ENCODE results near the gene CREM. TPM values are rescaled to one million over a fixed set of nuclear protein-coding genes. Genes with fewer than 3 reads are reported as not detected.
A peak's percentile ranks its signal among the peaks of the same experiment; 100 is the strongest.

CREM gene
- total RNA-seq, 2 donors from 2014 or later = 10.9 to 24.8 TPM

GRCh38 chr10:35218339-35218955 lies 91.8 kb downstream of the CREM start:
- Histone ChIP-seq H3K27ac (no peak overlapping the region), H3K9ac (ENCODE audit: low read depth in 2 of 2, low read length in 2 of 2) (no peak overlapping the region), H3K9me3 (no peaks in the 10 kb centered on the region), H3K27me3 (no peaks in the 10 kb centered on the region), H3K4me1 (no peaks in the 10 kb centered on the region), H3K4me3 (no peak overlapping the region), H3K36me3 (no peaks in the 10 kb centered on the region)
- intact Hi-C loops (cut with DNase I) = loop anchor here (2.0 to 5.0 kb wide), 2 partner anchors 98 to 226 kb away; no protein-coding TSS in a partner anchor
- peak; percentile 75 for TF ChIP-seq CTCF (IDR thresholded peaks at IDR 0.05)
- DNase-seq = peak; percentile 84

GRCh38 chr10:35219292-35219691 lies 92.6 kb downstream of the CREM start:
- no peaks in the 10 kb centered on the region for H3K36me3 ChIP-seq
- no peaks in the 10 kb centered on the region for H3K27me3 ChIP-seq
- no peak overlapping the region for H3K27ac ChIP-seq
- no peak overlapping the region for H3K4me3 ChIP-seq
- H3K4me1 ChIP-seq = no peaks in the 10 kb centered on the region
- intact Hi-C loops (cut with DNase I) = loop anchor here (2.0 to 5.0 kb wide), 2 partner anchors 98 to 227 kb away; no protein-coding TSS in a partner anchor
- H3K9ac ChIP-seq (ENCODE audit: low read depth in 2 of 2, low read length in 2 of 2) = no peak overlapping the region
- no peaks in the 10 kb centered on the region for H3K9me3 ChIP-seq
- no peak for DNase-seq
- TF ChIP-seq CTCF (IDR thresholded peaks at IDR 0.05) = no peak

GRCh38 chr10:35219891-35220890 lies 93.5 kb downstream of the CREM start:
- Histone ChIP-seq H3K9ac (ENCODE audit: low read depth in 2 of 2, low read length in 2 of 2) (no peak overlapping the region), H3K4me1 (no peaks in the 10 kb centered on the region), H3K27ac (no peak overlapping the region), H3K27me3 (no peaks in the 10 kb centered on the region), H3K9me3 (no peaks in the 10 kb centered on the region), H3K36me3 (no peaks in the 10 kb centered on the region), H3K4me3 (no peak overlapping the region)
- TF ChIP-seq CTCF (IDR thresholded peaks at IDR 0.05) = no peak
- intact Hi-C loops (cut with DNase I) = loop anchor here (2.0 to 5.0 kb wide), 2 partner anchors 99 to 228 kb away; no protein-coding TSS in a partner anchor
- no peak for DNase-seq

GRCh38 chr10:35223016-35223415 lies 96.4 kb downstream of the CREM start:
- TF ChIP-seq CTCF (IDR thresholded peaks at IDR 0.05) = no peak
- H3K27ac ChIP-seq = no peak overlapping the region
- no peaks in the 10 kb centered on the region for H3K9me3 ChIP-seq
- DNase-seq = no peak
- no peaks in the 10 kb centered on the region for H3K4me1 ChIP-seq
- H3K36me3 ChIP-seq = no peaks in the 10 kb centered on the region
- H3K4me3 ChIP-seq = no peak overlapping the region
- intact Hi-C loops (cut with DNase I) = no loop called here
- H3K27me3 ChIP-seq = no peaks in the 10 kb centered on the region
- H3K9ac ChIP-seq (ENCODE audit: low read depth in 2 of 2, low read length in 2 of 2) = no peak overlapping the region

- no peak overlapping the region for H3K9ac ChIP-seq (ENCODE audit: low read depth in 2 of 2, low read length in 2 of 2)
- H3K4me1 ChIP-seq = no peaks in the 10 kb centered on the region
- no peaks in the 10 kb centered on the region for H3K27me3 ChIP-seq
- DNase-seq = no peak
- no peak overlapping the region for H3K27ac ChIP-seq
- no peak for TF ChIP-seq CTCF (IDR thresholded peaks at IDR 0.05)
- no peaks in the 10 kb centered on the region for H3K9me3 ChIP-seq
- no peak overlapping the region for H3K4me3 ChIP-seq
- intact Hi-C loops (cut with DNase I) = no loop called here
- H3K36me3 ChIP-seq = no peaks in the 10 kb centered on the region
Observed at GRCh38 chr10:35224045-35224740, 97.5 kb downstream of the CREM start.

All from colonic mucosa (tissue), 4 donors.